Activated CD8-positive, alpha-beta memory T cell treated with anti-CD3 and anti-CD28 coated beads for 4 hours (primary cell): ENCODE measurements around the gene PEX11B.

ENCODE experiments used
- DNase-seq, 2 donors: peaks; one replicate each; pipeline ENCODE4 v3.0.0-alpha.2; 2020; ENCODE audit warnings: low read depth in 2 of 2

Gene PEX11B

GRCh38 chr1:145871994-145872924, 46.3 kb downstream of the PEX11B start:
- DNase-seq, result no peak

DNA sequence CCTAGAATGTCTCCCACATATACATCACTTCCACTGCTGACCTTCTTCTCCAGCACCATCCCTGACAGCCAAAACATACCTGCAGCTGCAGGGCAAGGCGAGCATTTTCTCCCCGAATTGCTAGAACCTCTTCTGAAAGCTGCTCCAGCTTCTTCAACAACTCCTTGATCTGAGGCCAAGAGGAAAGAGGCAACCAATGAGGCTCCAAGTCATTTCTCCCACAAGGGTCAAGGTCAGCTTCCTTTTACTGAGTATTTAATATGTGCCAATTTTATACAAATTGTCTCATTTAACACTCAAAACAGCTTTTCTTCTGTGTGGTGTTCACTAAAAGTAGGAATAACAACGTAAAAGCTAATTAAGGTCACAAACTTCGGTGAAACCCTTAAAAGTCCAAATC, 50.3 kb downstream of the PEX11B start:
- no peak for DNase-seq

DNA sequence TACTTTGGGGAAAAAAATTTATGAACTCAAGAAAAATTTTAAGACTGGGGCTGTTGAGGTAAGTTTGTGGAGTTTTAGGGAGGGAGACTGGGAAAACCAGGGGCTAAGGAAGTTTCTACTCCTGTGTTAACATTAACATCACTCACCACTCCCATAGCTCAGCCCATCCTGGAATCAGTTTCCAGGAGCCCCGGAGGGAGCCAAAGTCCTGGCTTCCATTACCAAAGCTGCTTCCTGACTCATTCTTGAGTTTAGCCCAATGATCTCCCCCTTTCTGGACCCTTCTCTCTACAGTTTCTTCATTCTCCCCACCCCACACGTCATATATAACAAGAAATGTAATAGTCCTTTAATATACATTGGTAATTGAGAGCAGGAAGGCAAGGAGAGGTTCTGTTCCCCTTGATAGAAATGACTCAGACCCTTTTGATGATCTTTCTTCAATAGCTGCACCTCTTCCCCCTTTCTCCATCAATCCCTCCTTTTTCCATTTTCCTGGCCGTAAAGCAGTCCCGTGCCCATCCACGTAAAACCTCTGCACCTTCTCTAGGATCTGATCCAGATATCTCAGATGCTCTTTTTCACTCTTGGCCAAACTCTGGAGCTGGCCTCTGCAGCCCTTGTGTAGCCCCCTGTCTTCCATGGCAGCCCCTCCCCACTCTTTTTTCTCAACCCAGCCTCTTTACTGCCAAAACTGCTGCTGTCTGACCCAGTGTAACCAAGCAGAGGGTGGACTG, 55.1 kb downstream of the PEX11B start:
- no peak for DNase-seq
